ENCODE data around the gene UBE2E3.

UBE2E3 gene

DNA sequence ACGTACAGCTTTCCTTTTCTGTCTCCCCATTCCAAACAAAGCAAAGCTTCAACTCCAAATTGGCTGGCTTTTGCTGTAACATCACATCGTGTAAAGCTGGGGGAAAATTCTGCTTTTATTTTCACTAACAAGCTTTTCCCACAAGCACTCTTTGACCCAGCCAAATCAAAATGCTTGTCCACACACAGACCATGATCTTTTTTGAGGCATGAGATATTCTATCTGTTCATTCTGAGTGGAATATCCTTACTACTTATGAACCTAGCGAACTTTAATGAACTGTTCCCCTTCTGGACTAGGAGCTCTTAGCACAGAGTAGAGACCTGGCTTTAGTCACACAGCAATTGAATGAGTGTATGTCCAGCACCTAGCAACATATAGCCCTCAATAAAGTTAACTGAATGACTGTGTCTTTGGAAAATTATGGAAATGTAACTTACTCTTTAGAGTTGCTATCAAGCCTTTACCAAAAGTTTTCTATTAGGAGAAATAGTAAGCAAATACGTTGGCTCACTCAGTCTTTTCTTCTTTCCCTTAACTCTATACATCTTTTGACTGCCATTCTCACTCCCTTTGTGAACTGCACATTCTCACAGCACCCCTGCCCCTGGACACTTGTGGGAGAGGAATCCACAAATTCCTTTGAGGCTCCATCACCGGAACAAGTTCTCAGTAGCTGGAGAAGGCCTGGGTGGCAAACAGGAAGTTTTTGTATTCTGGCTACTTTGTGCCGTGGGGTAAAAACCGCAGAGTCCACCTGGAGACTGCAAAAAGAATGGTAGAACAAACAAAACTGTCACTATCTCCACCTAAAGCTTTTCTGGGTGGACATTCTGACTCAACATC lies 1.3 kb upstream of the UBE2E3 start:
- no peak for DNase-seq (ENCODE audit: low read depth)

DNA sequence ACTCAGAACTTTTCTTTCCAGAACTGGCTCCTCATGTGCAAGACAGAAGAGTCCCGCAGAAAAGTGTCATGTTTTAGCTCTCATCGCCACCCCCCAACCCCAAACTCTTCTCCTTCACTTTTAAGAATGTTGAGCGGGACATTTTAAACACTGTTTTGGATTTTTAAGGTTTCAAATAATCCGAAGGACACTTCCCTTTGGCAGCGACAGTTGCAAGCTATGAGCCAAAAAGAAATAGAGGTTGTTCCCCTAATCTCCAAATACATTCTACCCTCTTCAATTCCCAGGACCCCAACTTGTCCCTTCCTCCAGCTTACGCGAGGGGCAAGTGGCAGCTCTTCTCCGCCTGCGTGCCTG lies 678 bp upstream of the UBE2E3 start:
- DNase-seq (ENCODE audit: low read depth) = no peak

DNA sequence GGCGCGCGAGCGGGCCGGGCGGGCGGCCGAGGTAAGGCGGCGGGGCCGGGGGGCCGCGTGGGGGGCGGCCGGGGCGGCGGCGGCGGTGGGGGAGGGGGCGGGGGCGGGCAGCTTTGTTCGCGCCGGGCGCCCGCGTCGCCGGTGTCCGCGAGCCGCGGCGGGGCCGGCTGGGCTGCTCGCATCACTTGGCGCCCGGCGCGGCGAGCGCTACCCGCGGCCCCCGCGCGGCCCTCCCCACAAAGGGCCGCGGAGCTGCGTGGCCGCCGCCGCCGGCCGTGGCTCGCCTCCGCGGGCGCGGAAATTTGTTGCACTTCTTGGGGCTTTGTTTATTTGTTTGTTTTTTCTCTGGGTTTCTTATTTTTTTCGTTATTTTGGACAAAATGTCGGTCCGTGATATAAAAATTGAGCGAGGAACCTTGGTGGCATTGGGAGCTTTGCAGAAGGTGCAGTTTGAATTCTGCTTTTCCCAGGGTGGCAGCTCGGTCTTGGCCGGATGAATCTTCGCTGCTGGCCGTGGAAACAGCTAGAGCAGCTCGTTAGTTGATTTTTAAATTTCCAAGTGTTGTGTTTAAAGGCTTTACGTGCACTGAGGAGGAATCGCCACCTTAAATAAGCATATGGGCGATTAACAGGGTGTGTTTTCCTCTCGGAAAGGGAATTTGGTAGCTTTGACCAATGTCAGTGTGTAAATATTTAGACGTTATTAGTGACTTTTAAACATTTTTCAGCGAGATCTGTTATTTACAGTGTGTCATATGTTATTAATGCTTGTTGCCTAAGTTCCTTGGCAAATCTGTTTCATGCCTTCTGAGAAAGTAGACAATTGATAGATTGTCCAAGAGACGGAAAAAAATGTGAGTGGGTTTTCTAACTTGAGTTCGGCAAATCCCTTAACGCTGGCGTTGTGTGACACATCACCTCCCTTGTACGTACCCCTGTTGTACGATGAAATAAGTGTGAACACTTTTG lies 822 bp downstream of the UBE2E3 start:
- DNase-seq (ENCODE audit: low read depth) = no peak

DNA sequence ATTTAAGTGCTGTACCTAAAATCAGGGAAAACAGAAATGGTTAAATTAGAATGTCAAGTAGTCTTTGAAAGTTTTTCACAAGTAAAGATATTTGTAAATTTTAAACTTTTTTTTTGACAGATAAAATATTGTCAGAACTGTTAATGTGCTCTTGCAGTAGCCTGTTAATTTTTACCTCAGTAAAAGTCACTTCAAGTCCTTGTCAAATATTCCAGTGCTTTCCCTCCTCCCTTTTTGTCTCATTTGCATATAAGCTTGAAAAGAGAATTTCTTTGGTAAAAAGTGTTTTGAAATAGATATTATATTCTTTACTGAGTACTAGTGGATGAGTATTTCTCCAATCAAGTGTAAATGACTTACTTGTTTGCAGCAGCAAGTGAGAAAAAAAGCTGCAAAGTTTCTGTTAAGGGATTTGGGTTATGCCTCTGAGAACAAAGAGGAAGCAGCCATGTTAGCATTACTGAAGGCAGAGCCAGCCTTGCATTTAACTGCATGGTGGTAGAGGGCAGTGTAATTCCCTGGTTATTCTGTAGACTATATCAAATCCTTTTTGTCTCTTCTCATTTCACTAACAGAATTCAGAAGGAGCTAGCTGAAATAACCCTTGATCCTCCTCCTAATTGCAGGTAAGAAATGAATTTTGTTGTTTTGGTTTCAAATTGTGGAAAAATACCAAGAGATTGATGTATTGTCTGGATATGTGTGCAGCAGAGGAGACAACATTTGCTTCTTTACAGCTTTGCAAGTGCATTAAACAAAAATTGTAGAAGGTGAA lies 3.2 kb downstream of the UBE2E3 start:
- no peak for DNase-seq (ENCODE audit: low read depth)

GRCh38 chr2:180985771-180986395 lies 5.5 kb downstream of the UBE2E3 start:
- DNase-seq (ENCODE audit: low read depth) = no peak

DNA sequence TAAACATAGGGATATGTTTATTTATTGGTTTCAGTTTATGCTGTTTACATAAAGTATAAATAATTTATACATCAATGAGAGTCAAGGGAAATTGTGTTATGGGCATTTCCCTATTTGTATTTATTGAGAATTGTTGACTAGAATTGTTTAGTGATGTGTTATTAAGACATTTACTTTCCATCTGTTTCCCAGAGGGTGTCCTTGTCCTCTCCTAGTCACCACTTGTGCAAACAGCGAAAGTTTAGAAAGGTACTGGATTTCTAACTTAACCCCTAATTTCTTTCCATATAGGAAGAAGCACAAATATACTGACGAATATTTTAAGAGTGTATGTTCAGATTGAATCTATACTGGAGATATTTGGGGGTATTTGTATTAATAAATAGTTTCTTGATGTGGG lies 6.7 kb downstream of the UBE2E3 start:
- DNase-seq (ENCODE audit: low read depth) = no peak

- DNase-seq (ENCODE audit: low read depth) = no peak
These were observed 9.9 kb downstream of the UBE2E3 start for GRCh38 chr2:180990337-180990736.

DNA sequence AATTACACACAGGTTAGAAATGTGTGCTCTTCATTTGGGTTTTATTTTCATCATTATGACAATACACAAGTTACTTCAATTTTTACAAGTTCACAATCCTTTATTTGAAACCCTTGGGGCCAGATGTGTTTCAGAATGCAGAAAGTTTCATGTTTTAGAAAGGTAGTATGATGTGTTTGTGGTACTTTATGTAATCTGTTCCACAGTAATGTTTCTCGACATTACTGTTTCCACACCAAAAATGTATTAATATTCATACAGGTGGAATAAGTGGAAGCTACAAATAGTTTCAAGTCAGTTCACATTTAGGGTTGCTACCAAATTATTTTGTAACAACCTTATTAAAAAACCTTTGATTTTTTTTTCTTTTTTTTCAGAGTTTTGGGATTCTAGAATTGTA lies 10.4 kb downstream of the UBE2E3 start:
- no peak for DNase-seq (ENCODE audit: low read depth)

GRCh38 chr2:180991361-180991760 lies 11.0 kb downstream of the UBE2E3 start:
- DNase-seq (ENCODE audit: low read depth) = no peak

- DNase-seq (ENCODE audit: low read depth) = no peak
These were observed 11.4 kb downstream of the UBE2E3 start for GRCh38 chr2:180991820-180992219.

- DNase-seq (ENCODE audit: low read depth) = no peak
These were observed 12.6 kb downstream of the UBE2E3 start for GRCh38 chr2:180992994-180993393.

DNA sequence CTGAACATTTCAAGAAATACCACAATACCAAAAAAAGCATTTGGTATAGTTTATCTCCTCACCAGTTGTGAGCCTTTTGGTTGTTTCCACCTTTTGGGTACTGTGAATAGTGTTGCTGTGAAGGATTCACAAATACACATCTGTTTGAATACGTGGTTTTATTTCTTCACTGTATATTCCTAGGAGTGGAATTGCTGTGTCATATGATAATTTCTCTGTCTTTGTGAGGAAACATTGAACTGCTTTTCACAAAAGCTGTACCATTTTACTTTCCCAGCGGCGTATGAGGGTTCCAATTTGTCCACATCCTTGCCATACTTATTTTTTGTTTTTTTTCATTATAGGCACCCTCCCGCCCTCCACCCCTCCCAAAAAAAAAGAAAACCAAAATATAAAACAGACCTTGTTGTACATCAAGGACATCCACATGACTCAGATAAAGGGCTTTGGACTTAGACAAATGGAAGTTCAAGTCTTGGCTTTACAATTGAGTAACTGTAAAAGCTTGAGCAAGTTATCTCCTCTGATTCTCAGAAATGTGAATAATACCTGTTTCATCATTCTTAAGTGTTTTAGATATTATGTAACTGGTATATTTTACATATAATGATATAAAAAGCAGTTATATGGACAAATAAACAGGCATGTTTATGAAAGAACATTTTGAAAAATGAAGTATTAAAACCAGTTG lies 19.0 kb downstream of the UBE2E3 start:
- no peak for DNase-seq (ENCODE audit: low read depth)

GRCh38 chr2:181004647-181005325 lies 24.4 kb downstream of the UBE2E3 start:
- no peak for DNase-seq (ENCODE audit: low read depth)

DNA sequence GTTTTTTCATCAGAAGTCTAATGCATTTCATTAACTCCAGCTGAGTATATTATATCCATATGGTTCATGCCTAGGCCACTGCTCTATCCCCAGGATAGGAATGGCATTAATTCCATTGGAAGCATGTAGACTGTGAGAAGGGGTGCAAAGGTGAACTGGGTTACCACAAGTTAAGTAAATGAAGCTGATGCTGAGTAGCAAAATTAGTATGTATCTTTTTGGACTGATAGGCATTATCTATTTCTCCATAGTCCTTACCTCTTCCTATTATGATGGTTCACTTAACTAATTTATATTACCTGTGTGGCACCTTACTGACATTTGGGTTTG lies 24.9 kb downstream of the UBE2E3 start:
- no peak for DNase-seq (ENCODE audit: low read depth)

DNA sequence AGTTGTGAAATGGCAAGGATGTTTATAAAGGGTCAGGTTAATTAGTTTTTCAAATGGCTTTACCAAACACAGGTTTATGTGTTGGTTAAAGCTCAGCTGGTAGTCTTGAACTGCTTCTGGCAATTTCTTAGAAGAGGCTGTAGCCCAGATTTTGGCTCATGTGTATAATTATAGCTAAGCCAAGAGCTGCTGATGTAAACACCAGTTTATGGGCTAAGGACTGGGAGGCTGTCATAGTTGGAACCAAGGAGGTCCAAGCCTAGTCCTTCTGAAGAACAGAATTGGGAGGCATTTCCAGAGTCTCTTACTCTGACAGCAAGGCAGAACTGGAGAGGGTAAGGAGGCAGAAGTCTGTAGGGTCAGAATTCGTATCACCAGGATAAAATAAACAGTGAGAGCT lies 25.4 kb downstream of the UBE2E3 start:
- DNase-seq (ENCODE audit: low read depth) = no peak

DNA sequence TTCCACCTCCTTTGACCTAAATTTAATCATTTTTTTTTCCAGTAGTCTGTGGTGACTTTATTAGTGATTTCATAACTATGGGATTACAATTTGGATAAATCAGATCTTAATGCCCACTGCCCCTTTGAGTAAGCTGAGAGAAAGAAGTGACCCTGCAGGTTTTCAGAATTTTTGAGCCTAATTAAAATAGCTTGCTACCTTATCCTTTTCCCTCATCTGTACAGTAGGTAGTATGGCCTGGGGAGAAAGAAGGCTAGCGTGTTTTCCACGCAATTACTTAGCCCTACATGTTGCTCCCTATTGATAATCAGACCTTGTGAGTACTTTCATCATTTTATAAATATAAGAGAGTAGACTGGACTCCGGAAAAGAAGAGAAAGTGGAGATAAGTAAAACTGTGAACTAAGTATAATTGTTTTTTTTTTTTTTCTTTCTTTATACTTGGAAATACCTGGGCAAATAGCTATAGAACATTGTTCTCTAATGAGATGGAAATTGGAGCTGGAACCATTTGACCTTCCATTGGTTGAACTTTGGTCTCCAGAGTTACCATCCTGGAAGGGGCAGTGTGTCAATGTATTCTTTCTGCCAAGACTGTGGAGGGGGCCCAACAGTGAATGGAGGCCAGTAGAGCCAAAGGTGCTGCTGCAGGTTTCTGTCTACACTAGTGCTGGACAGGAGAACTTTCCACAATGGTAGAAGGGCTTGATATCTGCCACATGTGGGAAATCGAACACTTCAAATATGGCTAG lies 26.9 kb downstream of the UBE2E3 start:
- no peak for DNase-seq (ENCODE audit: low read depth)

DNA sequence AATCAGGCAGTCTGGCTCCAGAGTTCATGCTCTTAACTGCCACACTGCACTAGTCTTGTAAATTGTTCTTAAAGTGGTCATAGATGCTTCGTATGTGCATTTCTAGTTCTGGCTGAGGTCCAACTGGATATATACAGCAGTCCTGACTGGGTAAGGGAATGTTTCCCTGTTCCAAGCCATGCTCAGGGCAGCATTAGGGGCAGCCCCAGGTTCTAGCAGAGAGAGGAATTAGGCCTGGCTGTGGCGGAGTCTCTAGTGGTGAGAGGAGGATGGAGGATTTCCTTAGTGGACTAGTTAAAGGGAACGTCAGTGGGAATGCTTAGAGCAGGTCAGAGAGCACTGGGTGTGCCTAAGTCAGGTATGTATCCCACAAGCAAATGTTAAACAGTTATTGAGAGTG lies 28.0 kb downstream of the UBE2E3 start:
- no peak for DNase-seq (ENCODE audit: low read depth)

DNA sequence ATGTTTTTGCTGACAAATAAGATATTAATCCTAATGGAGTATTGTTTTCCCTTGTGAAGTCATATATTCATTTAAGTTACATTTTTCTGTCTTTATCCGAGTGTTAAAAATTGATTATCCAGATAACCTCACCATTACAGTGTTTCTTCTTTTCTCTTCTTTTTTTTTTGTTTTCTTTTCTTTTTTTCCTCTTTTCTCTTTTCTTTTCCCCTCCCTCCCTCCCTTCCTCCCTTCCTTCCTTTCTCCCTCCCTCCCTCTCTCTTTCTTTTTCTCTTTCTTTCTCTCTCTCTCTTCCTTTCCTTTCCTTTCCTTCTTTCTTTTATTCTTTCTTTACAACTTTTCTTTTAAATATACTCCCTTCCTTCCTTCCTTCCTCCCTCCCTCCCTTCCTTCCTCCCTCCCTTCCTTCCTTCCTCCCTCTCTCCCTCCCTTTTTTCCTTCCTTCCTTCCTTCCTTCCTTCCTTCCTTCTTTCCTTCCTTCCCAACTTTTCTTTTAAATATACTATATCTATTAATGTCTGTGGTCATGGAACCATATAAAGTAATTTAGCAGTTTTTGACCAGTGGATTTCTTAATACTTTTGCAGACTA lies 40.9 kb downstream of the UBE2E3 start:
- DNase-seq (ENCODE audit: low read depth) = no peak

- no peak for DNase-seq (ENCODE audit: low read depth)
These were observed 42.2 kb downstream of the UBE2E3 start for GRCh38 chr2:181022652-181023051.

DNA sequence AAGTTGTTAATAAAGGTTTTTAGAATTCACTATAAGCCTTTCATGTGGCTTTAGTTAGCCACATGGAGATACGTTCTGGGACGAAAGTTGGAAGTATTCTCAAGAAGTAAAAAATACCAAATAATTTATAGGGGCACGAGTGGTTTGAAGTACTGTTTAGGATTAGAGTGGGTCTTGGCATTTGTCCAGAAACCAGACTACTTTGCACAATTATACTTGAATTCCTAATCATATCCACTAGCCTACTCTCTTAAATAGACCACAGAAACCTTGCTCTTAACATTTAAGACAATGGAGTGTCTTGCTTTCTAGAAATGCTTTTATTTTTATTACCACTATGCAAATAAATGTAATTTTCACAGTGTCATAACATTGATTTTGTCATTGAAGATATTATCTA lies 44.6 kb downstream of the UBE2E3 start:
- no peak for DNase-seq (ENCODE audit: low read depth)

All from T follicular helper cell (primary cell).